Omental fat pad (tissue), 4 donors: ENCODE data around the gene RHEX. TPM values are rescaled to one million over a fixed set of nuclear protein-coding genes. Genes with fewer than 3 reads are reported as not detected.

Experiments
- ATAC-seq: fragments of 150-250 bp; one replicate; pipeline ENCODE4 v1.9.1; 2016; ENCODE audit warnings: mild to moderate bottlenecking, moderate library complexity; ENCODE audit not compliant: low FRiP score
- DNase-seq: peaks from one replicate; pipeline ENCODE4 v3.0.0-alpha.2; 2019; ENCODE audit warnings: low spot score
- total RNA-seq, 4 donors: library from RNA; depleted of rRNA; stranded (reverse); fragments of >200 nt; gene quantifications; one replicate each; pipeline ENCODE4 v1.1.0, GENCODE V29; 2016
- TF ChIP-seq, protein P1 (sequence below), 3 donors: fragments of 450-650 bp; IDR thresholded peaks; one replicate each; pipeline ENCODE4 v1.5.1; 2016 to 2017; ENCODE audit warnings: antibody characterized with exemption in 3 of 3, mild to moderate bottlenecking in 3 of 3, moderate library complexity in 2 of 3

The RHEX gene
- total RNA-seq, 4 donors from 2014 or later: 1.1 to 5.4 (median 1.8) TPM

GRCh38 chr1:206098242-206098919 is 45.4 kb downstream of the RHEX start:
- TF ChIP-seq, protein P1, sequence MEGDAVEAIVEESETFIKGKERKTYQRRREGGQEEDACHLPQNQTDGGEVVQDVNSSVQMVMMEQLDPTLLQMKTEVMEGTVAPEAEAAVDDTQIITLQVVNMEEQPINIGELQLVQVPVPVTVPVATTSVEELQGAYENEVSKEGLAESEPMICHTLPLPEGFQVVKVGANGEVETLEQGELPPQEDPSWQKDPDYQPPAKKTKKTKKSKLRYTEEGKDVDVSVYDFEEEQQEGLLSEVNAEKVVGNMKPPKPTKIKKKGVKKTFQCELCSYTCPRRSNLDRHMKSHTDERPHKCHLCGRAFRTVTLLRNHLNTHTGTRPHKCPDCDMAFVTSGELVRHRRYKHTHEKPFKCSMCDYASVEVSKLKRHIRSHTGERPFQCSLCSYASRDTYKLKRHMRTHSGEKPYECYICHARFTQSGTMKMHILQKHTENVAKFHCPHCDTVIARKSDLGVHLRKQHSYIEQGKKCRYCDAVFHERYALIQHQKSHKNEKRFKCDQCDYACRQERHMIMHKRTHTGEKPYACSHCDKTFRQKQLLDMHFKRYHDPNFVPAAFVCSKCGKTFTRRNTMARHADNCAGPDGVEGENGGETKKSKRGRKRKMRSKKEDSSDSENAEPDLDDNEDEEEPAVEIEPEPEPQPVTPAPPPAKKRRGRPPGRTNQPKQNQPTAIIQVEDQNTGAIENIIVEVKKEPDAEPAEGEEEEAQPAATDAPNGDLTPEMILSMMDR (IDR thresholded peaks at IDR 0.05): no peak
- DNase-seq (no peak), ATAC-seq (no peak)

DNA sequence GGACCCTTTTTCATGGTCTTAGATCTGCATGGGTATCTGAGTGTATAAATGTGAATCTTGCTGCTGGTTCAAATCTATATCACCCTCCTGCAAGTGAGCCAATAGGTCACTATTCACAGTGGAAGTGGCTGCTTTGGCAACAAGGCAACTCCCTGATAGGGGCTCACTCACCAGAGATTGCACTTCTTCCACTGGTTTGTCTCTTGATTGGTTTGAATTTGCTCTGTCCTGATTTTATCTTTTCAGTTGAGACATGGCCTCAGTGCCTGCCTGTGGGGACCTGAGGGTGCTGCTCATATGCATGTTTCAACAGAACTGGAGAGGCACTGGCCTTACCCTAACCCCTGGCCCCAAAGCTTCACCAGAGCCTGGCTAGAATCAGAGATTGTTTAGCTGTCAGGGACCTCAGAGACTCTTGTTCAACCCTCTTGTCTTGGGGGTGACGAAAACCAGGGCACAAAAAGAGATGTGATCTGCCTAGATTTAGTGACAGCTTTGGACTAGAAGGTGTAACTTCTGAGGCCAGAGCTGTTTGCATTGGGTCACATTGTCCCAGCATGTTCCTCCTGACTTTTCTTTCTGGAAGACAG is 47.3 kb downstream of the RHEX start:
- no peak for ATAC-seq
- no peak for DNase-seq
- TF ChIP-seq, protein P1 (IDR thresholded peaks at IDR 0.05): no peak

DNA sequence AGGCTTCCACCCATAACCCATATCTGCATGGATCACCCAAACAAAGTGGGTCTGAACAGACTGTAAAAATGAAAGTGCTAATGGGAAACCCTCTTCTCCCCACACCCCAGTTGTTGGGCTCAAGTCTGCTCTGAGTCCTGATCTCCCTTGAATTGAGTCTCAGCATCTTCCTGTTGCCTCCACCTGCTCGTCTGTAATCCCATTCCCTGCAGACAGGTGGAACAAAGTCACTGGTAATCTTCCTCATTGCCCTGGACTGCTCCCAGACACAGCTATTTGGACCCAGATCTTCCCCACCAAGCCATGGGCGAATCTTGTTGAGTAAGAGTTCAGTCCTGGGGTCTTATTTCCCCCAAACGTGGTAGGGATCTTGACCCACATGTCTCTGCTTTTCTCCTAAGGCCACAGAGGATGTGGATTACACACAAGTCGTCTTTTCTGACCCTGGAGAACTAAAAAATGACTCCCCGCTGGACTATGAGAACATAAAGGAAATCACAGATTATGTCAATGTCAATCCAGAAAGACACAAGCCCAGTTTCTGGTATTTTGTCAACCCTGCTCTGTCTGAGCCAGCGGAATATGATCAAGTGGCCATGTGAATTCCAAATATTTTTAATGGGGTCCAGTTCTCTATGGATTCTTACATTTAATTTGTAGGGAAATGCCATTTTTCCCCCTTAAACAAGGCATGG is 48.5 kb downstream of the RHEX start:
- DNase-seq (no peak), ATAC-seq (no peak)
- TF ChIP-seq, protein P1 (IDR thresholded peaks at IDR 0.05): no peak

DNA sequence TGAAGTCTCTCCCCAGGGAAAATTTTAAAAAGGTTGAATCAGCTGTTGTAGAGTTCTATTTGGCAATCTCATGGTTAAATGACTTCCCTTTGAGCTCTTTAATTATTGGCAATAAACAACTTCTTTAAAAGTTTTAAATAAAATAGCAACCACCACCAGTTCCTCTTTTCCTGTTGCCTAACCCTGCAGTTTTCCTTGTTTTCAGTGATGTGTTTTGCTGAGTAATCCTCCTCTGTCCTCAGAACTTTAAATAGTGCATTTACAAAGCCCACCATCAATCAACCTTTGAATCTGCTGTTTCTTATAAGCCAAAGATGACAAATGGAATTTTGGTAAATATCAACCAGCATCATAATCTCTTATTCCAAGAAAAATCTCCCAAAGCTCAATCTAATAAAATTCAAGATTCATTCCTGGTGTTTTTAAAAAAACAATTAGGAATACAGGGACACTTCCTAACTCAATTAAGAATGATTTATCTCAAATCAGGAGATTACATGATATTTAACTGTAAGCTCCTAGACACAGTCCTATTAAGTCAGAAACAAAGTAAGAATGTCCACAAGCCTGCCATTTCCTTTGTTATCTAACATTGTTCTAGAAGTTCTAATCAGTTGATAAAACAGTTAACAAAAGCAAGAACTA is 49.4 kb downstream of the RHEX start:
- TF ChIP-seq, protein P1 (IDR thresholded peaks at IDR 0.05): no peak
- DNase-seq (no peak), ATAC-seq (no peak)

DNA sequence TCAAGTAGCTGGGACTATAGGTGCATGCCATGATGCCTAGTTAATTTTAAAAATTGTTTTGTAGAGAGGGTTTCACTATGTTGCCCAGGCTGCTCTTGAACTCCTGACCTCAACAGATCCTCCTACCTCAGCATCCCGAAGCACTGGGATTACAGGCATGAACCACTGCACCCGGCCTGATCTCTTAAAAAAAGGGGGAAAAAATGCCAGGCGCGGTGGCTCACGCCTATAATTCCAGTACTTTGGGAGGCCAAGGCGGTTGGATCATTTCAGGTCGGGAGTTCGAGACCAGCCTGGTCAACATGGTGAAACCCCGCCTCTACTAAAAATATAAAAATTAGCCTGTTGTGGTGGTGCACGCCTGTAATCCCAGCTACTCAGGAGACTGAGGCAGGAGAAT is 51.0 kb downstream of the RHEX start:
- ATAC-seq: no peak
- TF ChIP-seq, protein P1 (IDR thresholded peaks at IDR 0.05): no peak
- DNase-seq: no peak

DNA sequence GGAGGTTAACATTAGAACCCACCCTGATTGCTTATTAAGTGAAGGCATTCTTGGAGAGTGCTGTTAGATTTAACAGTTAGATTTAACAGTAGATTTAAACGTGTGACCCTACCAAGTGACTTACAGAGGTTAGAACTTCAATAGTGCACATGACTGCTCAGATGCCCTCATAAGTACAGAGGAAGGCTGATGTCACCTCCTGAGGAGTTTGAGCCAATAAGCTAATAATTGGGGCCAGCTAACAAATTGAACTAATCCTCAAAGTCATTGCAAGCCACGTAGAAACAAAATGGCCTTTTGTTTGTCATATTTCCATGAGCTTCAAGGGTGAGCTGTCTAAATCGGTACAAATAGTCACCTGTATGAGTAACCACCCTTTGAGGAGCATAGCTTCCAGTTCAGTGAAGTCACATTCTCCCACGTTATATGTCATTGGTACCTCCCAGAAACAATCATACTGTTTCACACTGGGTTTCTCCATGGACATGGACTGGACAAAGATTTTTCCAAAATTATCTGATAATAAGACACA is 52.6 kb downstream of the RHEX start:
- TF ChIP-seq, protein P1 (IDR thresholded peaks at IDR 0.05): no peak
- no peak for DNase-seq
- no peak for ATAC-seq
